PC-3 (cell line): Measurements from ENCODE around the gene RSPO4.

Source experiments
- EZH2 ChIP-seq: fragments of 300-600 bp; sonication (generic); IDR thresholded peaks from one replicate; pipeline ENCODE4 v1.6.1; 2017; ENCODE audit warnings: antibody characterized with exemption, mild to moderate bottlenecking, low read length; ENCODE audit not compliant: unreplicated experiment
- TF ChIP-seq, protein P1 (sequence below): fragments of 300-600 bp; sonication (generic); conservative IDR thresholded peaks from 2 replicates; pipeline ENCODE4 v1.5.1; 2017; ENCODE audit warnings: antibody characterized with exemption, low read depth, mild to moderate bottlenecking, low read length

GRCh38 chr20:944148-944547 lies 58.0 kb downstream of the RSPO4 start:
- TF ChIP-seq, protein P1, sequence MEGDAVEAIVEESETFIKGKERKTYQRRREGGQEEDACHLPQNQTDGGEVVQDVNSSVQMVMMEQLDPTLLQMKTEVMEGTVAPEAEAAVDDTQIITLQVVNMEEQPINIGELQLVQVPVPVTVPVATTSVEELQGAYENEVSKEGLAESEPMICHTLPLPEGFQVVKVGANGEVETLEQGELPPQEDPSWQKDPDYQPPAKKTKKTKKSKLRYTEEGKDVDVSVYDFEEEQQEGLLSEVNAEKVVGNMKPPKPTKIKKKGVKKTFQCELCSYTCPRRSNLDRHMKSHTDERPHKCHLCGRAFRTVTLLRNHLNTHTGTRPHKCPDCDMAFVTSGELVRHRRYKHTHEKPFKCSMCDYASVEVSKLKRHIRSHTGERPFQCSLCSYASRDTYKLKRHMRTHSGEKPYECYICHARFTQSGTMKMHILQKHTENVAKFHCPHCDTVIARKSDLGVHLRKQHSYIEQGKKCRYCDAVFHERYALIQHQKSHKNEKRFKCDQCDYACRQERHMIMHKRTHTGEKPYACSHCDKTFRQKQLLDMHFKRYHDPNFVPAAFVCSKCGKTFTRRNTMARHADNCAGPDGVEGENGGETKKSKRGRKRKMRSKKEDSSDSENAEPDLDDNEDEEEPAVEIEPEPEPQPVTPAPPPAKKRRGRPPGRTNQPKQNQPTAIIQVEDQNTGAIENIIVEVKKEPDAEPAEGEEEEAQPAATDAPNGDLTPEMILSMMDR, result no peak
- no peak for TF ChIP-seq EZH2
